Psoas muscle (tissue), 8 donors: ENCODE measurements around the gene TPO. TPM values are rescaled to one million over a fixed set of nuclear protein-coding genes. Genes with fewer than 3 reads are reported as not detected.

Experiments used
- ATAC-seq, 4 donors: fragments of 200-7000 bp; cut with Tn5 transposase; one replicate each; pipeline ENCODE4 v1.9.1; 2020; ENCODE audit warnings: moderate library complexity in 3 of 4, mild to moderate bottlenecking in 2 of 4
- DNase-seq, 2 donors: peaks; one replicate each; pipeline ENCODE4 v3.0.0-alpha.2; 2020
- H3K27ac ChIP-seq: fragments of 200-600 bp; one replicate; pipeline ENCODE4 v1.8.0; 2022
- H3K27me3 ChIP-seq, 3 donors: fragments of 200-600 bp in 1 of 3; one replicate each; pipeline versions ENCODE4 v1.6.1 to v1.8.0; 2013 to 2022; ENCODE audit warnings: low read length in 2 of 3, mild to moderate bottlenecking in 2 of 3, moderate library complexity in 1 of 3; ENCODE audit not compliant: insufficient read depth in 3 of 3
- H3K36me3 ChIP-seq, 2 donors: fragments of 200-600 bp in 1 of 2; one replicate each; pipeline versions ENCODE4 v1.6.1 to v1.8.0; 2013 to 2022; ENCODE audit warnings: low read depth in 1 of 2, mild to moderate bottlenecking in 1 of 2, moderate library complexity in 1 of 2; ENCODE audit not compliant: insufficient read depth in 1 of 2
- H3K4me1 ChIP-seq: fragments of 200-600 bp; one replicate; pipeline ENCODE4 v1.8.0; 2022
- H3K4me3 ChIP-seq: fragments of 200-600 bp; one replicate; pipeline ENCODE4 v1.8.0; 2022; ENCODE audit warnings: mild to moderate bottlenecking
- H3K9me3 ChIP-seq: fragments of 200-600 bp; one replicate; pipeline ENCODE4 v1.8.0; 2022
- CTCF ChIP-seq: fragments of 200-600 bp; IDR thresholded peaks from one replicate; pipeline ENCODE4 v1.8.0; 2022; ENCODE audit warnings: antibody characterized with exemption
- WGBS, 3 donors: extraction: QIAGEN DNeasy Blood & Tissue Kit; methylation state at CpG; one replicate each; pipeline versions ENCODE4 v1.1.6 to v1.1.7; 2013; 5-methylcytosine and 5-hydroxymethylcytosine counted together
- intact Hi-C, 2 donors: fragments of 100-400 bp; cut with DNase I; formaldehyde crosslinking; loops; one replicate each; pipeline versions ENCODE4 v1.11.0 to v1.14.2; 2022
- polyA plus RNA-seq, 3 donors: library from polyadenylated mRNA; stranded (reverse); fragments of 200-250 nt; gene quantifications; one replicate each; pipeline ENCODE4 v1.2.3, GENCODE V29; 2013
- total RNA-seq, 4 donors: library from RNA; stranded (reverse); fragmentation: NEBNext Ultra II Directional in 2 of 4; extraction: Animal tissue kit (Norgen Biotek cat#: 25700) in 2 of 4; gene quantifications; one replicate each; pipeline versions ENCODE4 v1.2.1 to v1.2.4, GENCODE V29; 2021 to 2023
- donor health status: healthy with polysubstance abuse.
- donor health status: DM: no; HTN: no; CAD: no; lungs with moderate emphysema.
- donor health status: Bipolar disorder and iron deficiency.
- donor health status: healthy.
- donor health status: DM: yes; HTN: yes; CAD: no.
- donor health status: DM: no; HTN: no; CAD: no.
- donor health status: DM: no; HTN: no; CAD: no.
- donor health status: DM: yes; HTN: yes; CAD: no.

Gene TPO
- total and polyA plus RNA-seq, 7 donors = 2.1 to 4.5 (median 3.8) TPM

- WGBS, 3 donors = 83 to 86% (median 84%) methylated on average over 2 of the region's 2 CpGs
- Histone ChIP-seq H3K27me3 (peaks cover 0 to 5% (median 0%) of the 10 kb centered on the region in 3 donors), H3K4me1 (no peaks in the 10 kb centered on the region), H3K36me3 (no peaks in the 10 kb centered on the region), H3K4me3 (no peak overlapping the region), H3K9me3 (no peaks in the 10 kb centered on the region), H3K27ac (no peak overlapping the region)
- intact Hi-C loops = no loop called here
- ATAC-seq (no peak), DNase-seq (no peak)
- no peak for TF ChIP-seq CTCF
Observed at GRCh38 chr2:1393321-1393720, 19.9 kb upstream of the TPO start.

GRCh38 chr2:1394709-1395408 lies 18.4 kb upstream of the TPO start:
- H3K9me3 ChIP-seq = no peaks in the 10 kb centered on the region
- no peak for TF ChIP-seq CTCF
- DNase-seq = no peak
- H3K27ac ChIP-seq = no peak overlapping the region
- H3K4me1 ChIP-seq = no peaks in the 10 kb centered on the region
- H3K27me3 ChIP-seq = peaks cover 0 to 5% (median 0%) of the 10 kb centered on the region in 3 donors
- H3K4me3 ChIP-seq = no peak overlapping the region
- intact Hi-C loops = no loop called here
- H3K36me3 ChIP-seq = no peaks in the 10 kb centered on the region
- WGBS, 3 donors = 77 to 82% (median 80%) methylated on average over 7 of the region's 7 CpGs
- no peak for ATAC-seq

- no peak for TF ChIP-seq CTCF
- no peak for DNase-seq
- H3K27ac ChIP-seq = no peak overlapping the region
- H3K36me3 ChIP-seq = no peaks in the 10 kb centered on the region
- peaks cover 0 to 5% (median 0%) of the 10 kb centered on the region in 3 donors for H3K27me3 ChIP-seq
- H3K4me3 ChIP-seq = no peak overlapping the region
- H3K9me3 ChIP-seq = no peaks in the 10 kb centered on the region
- 40 to 57% (median 46%) methylated on average over 4 of the region's 4 CpGs for WGBS, 3 donors
- no peak for ATAC-seq
- H3K4me1 ChIP-seq = no peaks in the 10 kb centered on the region
- intact Hi-C loops = no loop called here
Observed at GRCh38 chr2:1397350-1397749, 15.9 kb upstream of the TPO start.

- intact Hi-C loops = no loop called here
- no peak for DNase-seq
- no peak for TF ChIP-seq CTCF
Observed at GRCh38 chr2:1398191-1398590, 15.1 kb upstream of the TPO start.

More at GRCh38 chr2:1398191-1398590, 15.1 kb upstream of the TPO start:
- peaks cover 0 to 1% (median 0%) of the 10 kb centered on the region in 3 donors for H3K27me3 ChIP-seq
- H3K4me3 ChIP-seq = no peak overlapping the region
- no peak overlapping the region for H3K27ac ChIP-seq
- no peak for ATAC-seq
- H3K9me3 ChIP-seq = no peaks in the 10 kb centered on the region
- H3K4me1 ChIP-seq = no peaks in the 10 kb centered on the region
- WGBS, 3 donors = 67 to 87% (median 81%) methylated on average over 7 of the region's 7 CpGs
- no peaks in the 10 kb centered on the region for H3K36me3 ChIP-seq
